ENCODE measurements around the gene ITIH5. TPM values are rescaled to one million over a fixed set of nuclear protein-coding genes. Genes with fewer than 3 reads are reported as not detected.

The ITIH5 gene
- total RNA-seq, 1 donor from 2014 or later, result 42.0 TPM

- DNase-seq (ENCODE audit: low spot score), result no peak
Observed at GRCh38 chr10:7519351-7519750, 147.4 kb downstream of the ITIH5 start.

DNA sequence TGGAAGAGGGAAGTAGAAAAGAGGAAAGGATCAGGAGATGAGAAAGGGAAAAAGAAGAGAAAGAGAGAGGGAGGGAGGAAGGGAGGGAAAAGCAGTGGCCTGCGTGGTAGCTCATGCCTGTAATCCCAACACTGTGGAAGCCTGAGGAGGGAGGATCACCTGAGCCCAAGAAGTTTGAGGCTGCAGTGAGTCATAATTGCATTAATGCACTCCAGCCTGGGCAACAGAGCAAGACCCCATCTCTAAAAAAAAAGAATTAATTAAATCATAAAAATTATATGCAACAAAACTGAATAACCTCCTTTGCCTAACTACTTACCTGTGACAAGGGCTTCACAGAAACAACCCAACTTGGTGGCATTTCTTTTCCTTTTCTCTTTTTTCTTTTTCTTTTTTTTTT, 148.1 kb downstream of the ITIH5 start:
- no peak for DNase-seq (ENCODE audit: low spot score)

- no peak for DNase-seq (ENCODE audit: low spot score)
Observed at GRCh38 chr10:7515439-7515838, 151.3 kb downstream of the ITIH5 start.

DNA sequence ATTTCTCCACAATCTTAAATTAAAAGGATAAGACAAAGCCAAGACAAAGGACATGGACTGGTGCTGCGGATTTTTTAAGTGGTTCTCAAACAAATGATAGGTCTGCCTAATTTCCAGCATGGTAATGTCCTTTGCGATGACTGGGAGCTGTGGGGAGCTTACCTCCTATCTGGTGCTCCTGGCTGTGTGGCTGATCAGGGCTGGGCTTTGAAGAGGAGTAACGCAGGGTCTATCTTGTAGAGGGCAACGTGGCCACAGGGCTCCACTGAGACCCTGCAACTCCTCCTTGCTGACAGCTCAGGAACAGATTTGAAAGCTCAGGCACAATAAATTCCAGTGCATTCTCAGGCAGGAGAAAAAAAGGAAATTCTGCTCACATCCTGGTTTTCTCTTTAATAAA, 152.8 kb downstream of the ITIH5 start:
- DNase-seq (ENCODE audit: low spot score), result no peak

DNA sequence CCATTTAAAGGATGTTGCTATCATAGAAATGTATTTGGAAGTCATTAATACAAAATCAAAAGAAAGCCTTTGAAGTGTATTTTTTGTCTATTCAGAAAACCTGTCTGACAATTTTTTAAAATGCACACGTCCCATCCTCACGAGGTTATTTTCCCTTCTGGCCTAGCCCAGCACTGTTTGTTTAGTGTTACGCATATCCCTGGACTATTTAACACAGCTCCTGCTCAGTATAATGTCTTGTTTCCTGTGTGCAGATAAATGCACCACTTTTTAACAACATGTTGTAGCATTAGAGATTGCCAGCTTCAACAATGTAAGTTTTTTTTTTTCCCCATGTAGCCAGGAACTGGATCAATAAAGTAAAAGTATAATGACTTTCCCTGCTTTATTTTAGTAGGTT, 153.3 kb downstream of the ITIH5 start:
- DNase-seq (ENCODE audit: low spot score), result no peak

- DNase-seq (ENCODE audit: low spot score), result no peak
Observed at GRCh38 chr10:7512487-7512886, 154.3 kb downstream of the ITIH5 start.

DNA sequence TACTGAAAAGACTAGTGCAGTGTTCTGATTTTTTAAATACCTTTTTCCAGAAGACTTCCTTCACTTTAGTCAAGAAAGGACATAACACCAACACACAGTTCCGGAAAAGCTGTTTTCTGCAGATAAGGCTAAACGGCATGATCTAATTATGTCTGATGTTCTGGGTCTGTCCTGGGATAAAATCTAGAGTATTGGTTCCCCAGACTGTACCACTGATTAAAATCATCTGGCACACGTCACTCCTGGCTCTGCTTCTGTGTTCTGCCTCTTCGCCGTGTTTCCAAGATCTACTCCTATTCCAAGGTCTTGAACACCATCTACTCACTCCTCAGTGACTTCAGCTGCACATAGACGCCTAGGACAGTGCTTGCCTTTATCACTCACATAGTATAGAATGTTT, 155.2 kb downstream of the ITIH5 start:
- no peak for DNase-seq (ENCODE audit: low spot score)

Other genes starting within 250 kb of the ITIH5 start
- 1.1 TPM for gene ITIH2, start 36.4 kb upstream of the ITIH5 start, total RNA-seq
- 10.4 TPM for gene KIN, start 121.0 kb upstream of the ITIH5 start, total RNA-seq
- gene ATP5F1C, start 121.2 kb upstream of the ITIH5 start, total RNA-seq, result 234 TPM
- gene TAF3, start 151.5 kb upstream of the ITIH5 start, total RNA-seq, result 7.7 TPM